GM19438 (cell line): ENCODE results near the gene CGNL1.

Experiments used
- ATAC-seq: cut with Tn5 transposase; IDR thresholded peaks from one replicate; pipeline ENCODE4 v1.9.1; 2021; ENCODE audit warnings: low read depth; ENCODE audit not compliant: unreplicated experiment

The CGNL1 gene

GRCh38 chr15:57540211-57540610 lies 163.9 kb downstream of the CGNL1 start:
- no peak for ATAC-seq

- peak; percentile 86 for ATAC-seq
These were observed 164.4 kb downstream of the CGNL1 start for GRCh38 chr15:57540736-57541135.

- no peak for ATAC-seq
These were observed 165.0 kb downstream of the CGNL1 start for GRCh38 chr15:57541271-57541670.

GRCh38 chr15:57541805-57542504 lies 165.7 kb downstream of the CGNL1 start:
- ATAC-seq, result no peak

DNA sequence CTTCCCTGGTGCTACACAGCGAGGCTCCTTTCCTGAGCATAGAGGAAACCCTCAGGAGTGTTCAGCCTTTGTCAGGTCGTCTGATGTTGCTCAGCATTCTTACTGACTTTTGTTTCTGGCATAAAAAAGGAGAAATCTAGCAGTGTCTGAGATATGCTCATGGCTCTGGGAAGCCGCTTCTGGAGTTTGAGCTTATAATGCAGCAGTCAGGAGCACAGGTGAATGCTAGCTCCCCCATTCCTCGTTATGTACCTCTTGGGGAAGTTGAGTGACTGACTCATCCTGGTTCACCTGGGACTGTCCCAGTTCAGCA lies 166.2 kb downstream of the CGNL1 start:
- ATAC-seq, result no peak

- ATAC-seq, result no peak
These were observed 168.7 kb downstream of the CGNL1 start for GRCh38 chr15:57544848-57545480.

DNA sequence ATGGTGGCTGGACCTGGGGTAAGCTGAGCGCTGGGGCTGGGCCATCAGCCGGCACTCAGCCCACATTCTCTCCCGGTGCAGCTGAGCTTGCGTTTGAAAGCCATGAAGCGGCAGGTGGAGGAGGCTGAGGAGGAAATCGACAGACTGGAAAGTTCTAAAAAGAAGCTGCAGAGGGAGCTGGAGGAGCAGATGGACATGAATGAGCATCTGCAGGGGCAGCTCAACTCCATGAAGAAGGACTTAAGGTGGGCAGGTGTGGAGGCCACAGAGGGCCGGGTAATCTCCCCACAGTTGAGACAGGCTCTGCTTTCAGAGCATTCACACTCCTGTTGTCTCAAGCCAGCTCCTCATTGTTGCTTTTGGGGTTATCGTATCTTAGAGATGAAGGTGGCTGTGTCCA lies 169.7 kb downstream of the CGNL1 start:
- no peak for ATAC-seq

DNA sequence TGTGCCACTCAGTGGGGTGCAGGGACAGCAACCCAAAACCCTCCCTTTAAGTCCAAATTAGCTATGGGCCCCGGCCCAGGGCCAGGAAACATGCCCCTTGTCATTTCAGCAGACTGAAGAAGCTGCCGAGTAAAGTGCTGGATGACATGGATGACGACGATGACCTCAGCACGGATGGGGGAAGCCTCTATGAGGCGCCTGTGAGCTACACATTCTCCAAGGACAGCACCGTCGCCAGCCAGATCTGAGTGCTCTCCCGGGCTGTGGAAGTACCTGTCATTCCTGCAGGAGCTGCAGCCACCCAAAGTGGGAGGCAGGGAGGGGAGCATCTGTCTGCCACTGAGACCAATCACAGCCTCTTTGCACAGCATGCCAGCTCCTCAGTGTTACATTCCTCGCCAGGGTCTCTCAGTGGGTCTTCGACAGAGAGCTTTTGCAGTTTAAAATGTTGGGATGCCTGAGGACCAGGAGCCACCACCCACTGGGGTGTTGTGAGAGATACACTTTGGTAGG lies 171.0 kb downstream of the CGNL1 start:
- ATAC-seq, result no peak

GRCh38 chr15:57548351-57548750 lies 172.0 kb downstream of the CGNL1 start:
- ATAC-seq, result no peak

- no peak for ATAC-seq
These were observed 172.5 kb downstream of the CGNL1 start for GRCh38 chr15:57548835-57549234.

DNA sequence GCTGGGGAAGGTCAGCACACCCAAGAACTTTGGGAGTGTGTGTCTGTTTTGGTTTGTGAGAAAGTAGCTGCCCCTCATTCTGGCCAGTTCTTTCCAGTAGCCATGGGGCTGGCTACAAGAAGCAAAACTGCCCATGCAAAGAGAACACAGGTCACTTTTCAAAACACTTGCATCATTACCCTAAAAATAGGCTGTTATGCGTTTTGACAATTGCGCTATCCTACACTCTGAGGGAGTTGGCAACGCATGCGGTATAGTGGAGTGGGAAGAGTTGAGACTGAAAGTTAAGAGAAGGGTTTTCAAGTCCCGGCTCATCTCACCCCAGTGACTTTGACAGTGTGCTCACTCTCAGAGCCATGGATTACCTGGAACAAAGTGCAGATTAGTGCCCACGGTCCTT lies 173.6 kb downstream of the CGNL1 start:
- ATAC-seq, result no peak

DNA sequence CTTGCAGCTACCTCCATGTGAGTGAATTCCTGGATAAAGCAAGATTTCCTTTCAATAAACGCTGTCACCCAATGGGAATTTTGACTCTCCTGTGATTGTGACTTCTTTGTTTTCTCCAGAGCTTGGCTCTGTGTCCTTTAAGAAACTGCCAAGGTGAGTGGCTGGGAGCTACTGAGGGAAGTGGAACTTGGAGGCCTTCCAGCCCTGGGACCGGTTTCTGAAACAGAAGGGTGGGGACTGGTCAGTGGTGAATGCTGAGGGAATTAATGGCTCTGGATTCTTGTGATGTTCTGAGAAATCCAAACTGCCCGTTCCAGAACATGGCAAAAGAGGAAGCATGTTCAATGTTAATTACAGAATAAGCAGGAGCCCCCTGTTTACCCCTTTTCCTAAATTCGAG lies 174.3 kb downstream of the CGNL1 start:
- no peak for ATAC-seq

- no peak for ATAC-seq
These were observed 175.7 kb downstream of the CGNL1 start for GRCh38 chr15:57551715-57552677.

GRCh38 chr15:57552678-57553334 lies 176.5 kb downstream of the CGNL1 start:
- no peak for ATAC-seq

GRCh38 chr15:57553526-57553925 lies 177.2 kb downstream of the CGNL1 start:
- no peak for ATAC-seq

- no peak for ATAC-seq
These were observed 177.9 kb downstream of the CGNL1 start for GRCh38 chr15:57554063-57554811.

DNA sequence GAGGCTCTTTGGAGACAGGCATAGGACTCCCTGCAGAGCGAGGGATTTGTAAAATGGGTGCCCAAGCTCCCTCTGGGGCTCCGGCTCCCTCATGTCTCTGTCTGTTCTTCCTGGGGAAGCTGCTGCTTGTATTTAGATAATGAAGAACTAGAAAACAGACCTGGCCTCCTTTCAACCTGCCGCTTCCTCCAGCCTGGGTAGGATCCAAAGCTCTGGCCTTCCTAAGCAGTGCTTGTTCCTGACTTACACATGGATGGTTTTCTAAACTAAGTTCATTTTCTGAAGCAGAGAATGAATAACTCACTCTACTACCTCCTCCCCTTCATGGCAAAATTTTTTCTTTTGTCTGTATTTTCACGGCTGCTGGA lies 178.5 kb downstream of the CGNL1 start:
- ATAC-seq, result no peak

DNA sequence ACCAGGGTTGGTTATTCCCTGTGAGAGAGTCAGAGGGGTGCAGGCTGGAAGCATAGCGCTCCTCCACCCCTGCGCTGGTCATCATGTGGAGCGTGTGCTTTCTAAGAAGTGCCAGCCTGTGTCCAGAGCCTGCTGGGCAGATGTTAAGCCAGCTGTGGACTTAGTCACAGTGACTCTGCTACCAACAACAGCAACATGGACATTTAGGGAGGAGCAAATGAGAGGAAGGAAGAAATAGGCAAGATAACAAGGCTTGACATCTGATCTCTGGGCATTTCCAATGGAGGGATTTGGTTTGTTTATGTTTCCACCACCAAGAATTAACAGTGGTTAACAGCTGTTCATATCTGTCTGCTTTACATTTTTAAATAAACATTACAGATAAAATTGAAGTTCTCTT lies 179.0 kb downstream of the CGNL1 start:
- ATAC-seq, result no peak

DNA sequence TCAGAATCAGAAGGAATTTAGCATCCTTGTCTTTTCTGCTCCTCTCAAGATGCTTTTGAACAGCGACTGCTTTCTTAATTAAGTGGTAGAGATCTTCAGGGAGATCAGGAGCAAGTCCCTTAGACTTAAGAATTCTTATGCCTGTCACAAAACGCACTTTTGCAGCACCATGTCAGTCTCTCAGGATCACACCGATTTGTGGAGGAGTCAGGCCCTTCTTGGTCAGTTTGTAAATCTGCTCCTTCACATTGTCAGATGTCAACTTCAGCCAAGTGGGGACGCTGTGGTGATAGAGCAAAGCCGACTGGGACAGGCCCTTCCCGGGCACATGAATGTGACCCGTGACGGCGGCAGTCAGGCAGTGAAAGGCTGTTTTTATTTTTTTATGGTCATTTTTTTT lies 179.7 kb downstream of the CGNL1 start:
- no peak for ATAC-seq

DNA sequence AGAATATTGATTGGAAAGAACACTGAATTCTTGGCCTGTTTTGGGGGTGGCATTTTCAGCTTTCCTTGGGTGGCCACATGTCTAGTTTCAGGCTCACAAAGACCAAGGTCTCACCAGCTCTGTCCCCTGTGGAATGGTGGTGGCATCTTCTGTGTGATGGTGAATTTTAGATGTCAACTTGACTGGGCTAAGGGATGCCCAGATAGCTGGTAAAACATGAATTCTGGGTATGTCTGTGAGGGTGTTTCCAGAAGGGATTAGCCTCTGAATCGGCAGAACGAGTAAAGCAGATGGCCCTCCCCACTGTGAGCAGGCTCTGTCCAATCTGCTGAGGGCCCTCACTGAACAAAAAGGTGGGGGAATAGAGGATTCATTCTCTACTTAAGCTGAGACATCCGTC lies 181.0 kb downstream of the CGNL1 start:
- no peak for ATAC-seq
